HL-60 (cell line): Measurements from ENCODE around the gene SSC5D.

Experiments used
- DNase-seq, 2 experiments: peaks; one replicate each; pipeline ENCODE4 v3.0.0-alpha.2; 2010 to 2020; ENCODE audit warnings: low read depth in 1 of 2, low spot score in 1 of 2
- H3K27ac ChIP-seq: fragments of 250-450 bp; sonication (Bioruptor Pico); replicated peaks from 2 replicates; pipeline ENCODE4 v1.5.1; 2020; ENCODE audit warnings: mild to moderate bottlenecking, moderate library complexity
- H3K27me3 ChIP-seq: fragments of 250-450 bp; sonication (Bioruptor Pico); 2 replicates; pipeline ENCODE4 v1.5.1; 2021; ENCODE audit warnings: mild to moderate bottlenecking, moderate library complexity; ENCODE audit not compliant: insufficient read depth, poor library complexity, severe bottlenecking
- H3K4me3 ChIP-seq: replicated peaks from 2 replicates; pipeline ENCODE4 v1.5.1; 2011; ENCODE audit warnings: mild to moderate bottlenecking, control low read depth, low read length; ENCODE audit not compliant: insufficient read depth
- GABPA ChIP-seq: IDR thresholded peaks from 2 replicates; pipeline ENCODE4 v1.6.1; 2012; ENCODE audit warnings: low read depth
- POLR2AphosphoS5 ChIP-seq: IDR thresholded peaks from 2 replicates; pipeline ENCODE4 v1.6.1; 2012; ENCODE audit warnings: low read depth
- SPI1 ChIP-seq: IDR thresholded peaks from 2 replicates; pipeline ENCODE4 v1.6.1; 2012; ENCODE audit warnings: low read depth, mild to moderate bottlenecking, borderline replicate concordance
- TF ChIP-seq, protein P1 (sequence below): IDR thresholded peaks from one replicate; pipeline ENCODE4 v1.5.1; 2011; ENCODE audit warnings: low read length, control low read depth, inconsistent platforms; ENCODE audit not compliant: insufficient read depth
- TF ChIP-seq, protein P2 (sequence below): IDR thresholded peaks from 2 replicates; pipeline ENCODE4 v1.6.1; 2012; ENCODE audit warnings: low read depth; ENCODE audit not compliant: insufficient replicate concordance

SSC5D gene

DNA sequence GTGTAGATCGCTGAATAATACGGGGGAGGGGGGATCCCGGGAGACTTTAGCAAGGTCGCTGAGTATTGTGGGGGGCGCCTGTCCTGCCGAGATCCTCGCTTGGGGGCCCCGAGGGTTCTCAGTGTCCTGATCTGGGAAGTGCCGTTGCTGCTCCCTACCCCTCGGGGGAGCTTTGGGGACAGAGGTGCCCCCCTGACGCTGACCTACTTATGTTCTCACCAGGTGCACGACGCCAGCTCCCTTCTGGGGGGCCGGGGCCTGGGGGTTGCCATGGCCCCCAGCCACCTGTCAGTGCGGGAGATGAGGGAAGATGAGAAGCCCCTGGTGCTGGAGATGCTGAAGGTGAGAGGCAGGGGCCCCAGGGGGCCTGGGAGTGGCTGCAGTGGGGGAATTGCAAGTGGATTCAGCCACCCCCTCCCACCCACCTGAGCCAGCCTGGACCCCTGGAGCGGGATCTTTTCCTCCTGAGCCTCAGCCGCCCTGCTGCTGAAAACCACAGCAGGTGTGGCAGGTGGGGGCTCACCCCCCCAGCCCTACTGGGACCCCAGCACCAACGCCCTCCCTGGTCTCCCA is 2.7 kb upstream of the SSC5D start:
- peak overlapping the region; percentile 61 for H3K4me3 ChIP-seq
- H3K27ac ChIP-seq, result peak overlapping the region; percentile 34
- no peaks in the 10 kb centered on the region for H3K27me3 ChIP-seq
- TF ChIP-seq, protein P1, sequence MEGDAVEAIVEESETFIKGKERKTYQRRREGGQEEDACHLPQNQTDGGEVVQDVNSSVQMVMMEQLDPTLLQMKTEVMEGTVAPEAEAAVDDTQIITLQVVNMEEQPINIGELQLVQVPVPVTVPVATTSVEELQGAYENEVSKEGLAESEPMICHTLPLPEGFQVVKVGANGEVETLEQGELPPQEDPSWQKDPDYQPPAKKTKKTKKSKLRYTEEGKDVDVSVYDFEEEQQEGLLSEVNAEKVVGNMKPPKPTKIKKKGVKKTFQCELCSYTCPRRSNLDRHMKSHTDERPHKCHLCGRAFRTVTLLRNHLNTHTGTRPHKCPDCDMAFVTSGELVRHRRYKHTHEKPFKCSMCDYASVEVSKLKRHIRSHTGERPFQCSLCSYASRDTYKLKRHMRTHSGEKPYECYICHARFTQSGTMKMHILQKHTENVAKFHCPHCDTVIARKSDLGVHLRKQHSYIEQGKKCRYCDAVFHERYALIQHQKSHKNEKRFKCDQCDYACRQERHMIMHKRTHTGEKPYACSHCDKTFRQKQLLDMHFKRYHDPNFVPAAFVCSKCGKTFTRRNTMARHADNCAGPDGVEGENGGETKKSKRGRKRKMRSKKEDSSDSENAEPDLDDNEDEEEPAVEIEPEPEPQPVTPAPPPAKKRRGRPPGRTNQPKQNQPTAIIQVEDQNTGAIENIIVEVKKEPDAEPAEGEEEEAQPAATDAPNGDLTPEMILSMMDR, result no peak
- TF ChIP-seq, protein P2, sequence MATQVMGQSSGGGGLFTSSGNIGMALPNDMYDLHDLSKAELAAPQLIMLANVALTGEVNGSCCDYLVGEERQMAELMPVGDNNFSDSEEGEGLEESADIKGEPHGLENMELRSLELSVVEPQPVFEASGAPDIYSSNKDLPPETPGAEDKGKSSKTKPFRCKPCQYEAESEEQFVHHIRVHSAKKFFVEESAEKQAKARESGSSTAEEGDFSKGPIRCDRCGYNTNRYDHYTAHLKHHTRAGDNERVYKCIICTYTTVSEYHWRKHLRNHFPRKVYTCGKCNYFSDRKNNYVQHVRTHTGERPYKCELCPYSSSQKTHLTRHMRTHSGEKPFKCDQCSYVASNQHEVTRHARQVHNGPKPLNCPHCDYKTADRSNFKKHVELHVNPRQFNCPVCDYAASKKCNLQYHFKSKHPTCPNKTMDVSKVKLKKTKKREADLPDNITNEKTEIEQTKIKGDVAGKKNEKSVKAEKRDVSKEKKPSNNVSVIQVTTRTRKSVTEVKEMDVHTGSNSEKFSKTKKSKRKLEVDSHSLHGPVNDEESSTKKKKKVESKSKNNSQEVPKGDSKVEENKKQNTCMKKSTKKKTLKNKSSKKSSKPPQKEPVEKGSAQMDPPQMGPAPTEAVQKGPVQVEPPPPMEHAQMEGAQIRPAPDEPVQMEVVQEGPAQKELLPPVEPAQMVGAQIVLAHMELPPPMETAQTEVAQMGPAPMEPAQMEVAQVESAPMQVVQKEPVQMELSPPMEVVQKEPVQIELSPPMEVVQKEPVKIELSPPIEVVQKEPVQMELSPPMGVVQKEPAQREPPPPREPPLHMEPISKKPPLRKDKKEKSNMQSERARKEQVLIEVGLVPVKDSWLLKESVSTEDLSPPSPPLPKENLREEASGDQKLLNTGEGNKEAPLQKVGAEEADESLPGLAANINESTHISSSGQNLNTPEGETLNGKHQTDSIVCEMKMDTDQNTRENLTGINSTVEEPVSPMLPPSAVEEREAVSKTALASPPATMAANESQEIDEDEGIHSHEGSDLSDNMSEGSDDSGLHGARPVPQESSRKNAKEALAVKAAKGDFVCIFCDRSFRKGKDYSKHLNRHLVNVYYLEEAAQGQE, result no peak
- TF ChIP-seq GABPA (no peak), SPI1 (no peak), POLR2AphosphoS5 (no peak)
- DNase-seq, result no peak

DNA sequence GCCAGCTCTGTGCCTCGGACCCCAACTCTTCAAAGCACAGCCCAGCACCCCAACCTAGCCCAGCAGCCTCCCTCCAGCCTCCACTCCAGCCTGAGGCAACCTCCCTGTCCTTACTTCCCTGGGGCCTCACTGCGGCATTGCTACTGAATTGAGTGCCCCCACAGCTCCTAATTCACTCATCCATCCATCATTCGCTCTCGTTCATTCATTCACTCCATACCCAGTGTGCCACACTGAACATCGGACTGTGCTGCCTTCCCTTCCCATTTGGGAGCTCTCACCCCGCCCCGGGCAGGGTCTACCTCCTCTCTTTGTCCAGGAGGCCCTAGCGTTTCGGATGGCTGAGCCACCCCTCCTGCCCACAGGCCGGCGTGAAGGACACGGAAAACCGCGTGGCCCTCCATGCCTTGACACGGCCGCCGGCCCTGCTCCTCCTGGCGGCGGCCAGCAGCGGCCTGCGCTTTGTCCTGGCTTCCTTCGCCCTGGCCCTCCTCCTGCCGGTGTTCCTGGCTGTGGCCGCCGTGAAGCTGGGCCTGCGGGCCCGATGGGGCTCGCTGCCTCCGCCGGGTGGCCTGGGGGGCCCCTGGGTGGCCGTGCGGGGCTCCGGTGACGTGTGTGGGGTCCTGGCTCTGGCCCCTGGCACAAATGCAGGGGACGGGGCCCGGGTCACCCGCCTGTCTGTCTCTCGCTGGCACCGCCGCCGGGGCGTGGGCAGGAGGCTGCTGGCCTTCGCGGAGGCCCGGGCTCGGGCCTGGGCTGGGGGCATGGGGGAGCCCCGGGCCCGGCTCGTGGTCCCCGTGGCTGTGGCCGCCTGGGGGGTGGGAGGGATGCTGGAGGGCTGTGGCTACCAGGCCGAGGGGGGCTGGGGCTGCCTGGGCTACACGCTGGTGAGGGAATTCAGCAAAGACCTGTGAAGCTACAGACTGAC is 1.9 kb upstream of the SSC5D start:
- DNase-seq, result no peak
- H3K27me3 ChIP-seq, result no peaks in the 10 kb centered on the region
- TF ChIP-seq, protein P1, result no peak
- TF ChIP-seq POLR2AphosphoS5 (no peak), GABPA (no peak), SPI1 (no peak)
- TF ChIP-seq, protein P2, result no peak
- no peak overlapping the region for H3K27ac ChIP-seq
- H3K4me3 ChIP-seq, result no peak overlapping the region

DNA sequence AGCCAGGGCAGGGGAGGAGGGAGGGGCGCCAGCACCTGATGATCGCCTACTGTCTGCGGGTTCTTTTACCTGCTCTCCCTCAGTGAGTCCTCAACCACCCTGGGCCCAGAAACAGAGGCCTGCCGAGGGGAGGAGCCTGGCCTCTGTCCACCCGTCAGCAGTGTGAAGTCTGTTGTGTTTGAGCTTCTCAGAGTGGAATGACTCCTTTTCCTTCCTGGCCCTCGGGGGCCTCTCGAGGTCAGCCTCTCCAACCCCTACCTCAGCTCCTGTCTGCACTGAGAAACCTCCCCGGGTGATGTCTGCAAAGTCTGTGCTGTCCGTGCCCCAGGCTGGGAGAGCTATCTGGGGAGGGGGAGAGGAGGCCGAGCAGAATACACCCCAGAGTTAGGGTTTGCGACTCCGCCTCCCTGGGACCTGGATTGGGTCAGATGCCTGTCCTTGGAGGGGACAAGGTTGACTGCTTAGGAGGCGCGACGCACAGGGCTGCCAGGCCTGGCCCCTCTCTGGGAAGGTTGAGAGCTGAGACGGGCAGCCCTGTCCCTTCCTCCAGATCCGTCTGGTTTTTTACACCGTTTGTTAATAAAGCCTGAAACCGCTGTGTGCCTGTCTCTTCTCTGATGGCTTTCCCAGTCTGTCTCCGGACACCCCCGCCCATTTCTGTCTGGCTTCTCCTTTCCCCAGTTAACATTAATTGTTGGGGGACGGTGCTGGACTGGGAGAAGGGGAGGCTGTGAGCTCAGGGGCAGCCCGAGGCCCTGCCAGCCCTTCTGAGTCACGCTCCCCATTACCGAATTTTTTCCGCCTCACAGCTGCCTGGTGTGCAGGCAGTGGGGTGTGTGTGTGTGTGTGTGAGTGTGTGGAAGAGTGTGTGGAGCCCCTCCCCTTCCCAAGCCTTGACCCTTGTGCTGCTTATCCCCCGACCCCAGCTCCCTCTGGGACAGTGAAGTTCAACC is 989 bp upstream of the SSC5D start:
- Histone ChIP-seq H3K4me3 (no peak overlapping the region), H3K27me3 (peaks cover 8% of the 10 kb centered on the region), H3K27ac (no peak overlapping the region)
- DNase-seq, result peak; percentile 13 to 51
- TF ChIP-seq, protein P1, result no peak
- TF ChIP-seq POLR2AphosphoS5 (no peak), SPI1 (no peak), GABPA (no peak)
- TF ChIP-seq, protein P2, result no peak
